Brain microvascular endothelial cell (primary cell): ENCODE data around the gene SLC5A10.
"Not testable (repeated sequence)": the region's sequence is repeated elsewhere in the genome, so short reads cannot be mapped to it uniquely, and the experiment has no call there.

ENCODE experiments used
- DNase-seq: peaks from one replicate; pipeline ENCODE4 v3.0.0-alpha.2; 2020
- H3K27ac ChIP-seq: fragments of 250-450 bp; sonication (Bioruptor Pico); 2 replicates; pipeline ENCODE4 v1.5.1; 2020; ENCODE audit warnings: mild to moderate bottlenecking, moderate library complexity
- H3K27me3 ChIP-seq: fragments of 250-450 bp; sonication (Bioruptor Pico); replicated peaks from 2 replicates; pipeline ENCODE4 v1.5.1; 2020; ENCODE audit warnings: mild to moderate bottlenecking
- H3K36me3 ChIP-seq: fragments of 250-450 bp; sonication (Bioruptor Pico); replicated peaks from 2 replicates; pipeline ENCODE4 v1.5.1; 2020; ENCODE audit warnings: mild to moderate bottlenecking
- H3K4me3 ChIP-seq: 2 replicates; pipeline ENCODE4 v1.5.1; 2011; ENCODE audit warnings: low read depth, mild to moderate bottlenecking, control low read depth, low read length, moderate library complexity
- CTCF ChIP-seq: IDR thresholded peaks from 2 replicates; pipeline ENCODE4 v1.5.1; 2011; ENCODE audit warnings: low read depth, mild to moderate bottlenecking, moderate library complexity, low read length, control low read depth, inconsistent platforms; ENCODE audit errors: missing control alignments
- in situ Hi-C: cut with HindIII; loops from 2 replicates; pipeline ENCODE4 v1.10.0; 2017; ENCODE audit warnings: low sequenced_read_pairs, low pct_ligation_motif_present

Gene SLC5A10

DNA sequence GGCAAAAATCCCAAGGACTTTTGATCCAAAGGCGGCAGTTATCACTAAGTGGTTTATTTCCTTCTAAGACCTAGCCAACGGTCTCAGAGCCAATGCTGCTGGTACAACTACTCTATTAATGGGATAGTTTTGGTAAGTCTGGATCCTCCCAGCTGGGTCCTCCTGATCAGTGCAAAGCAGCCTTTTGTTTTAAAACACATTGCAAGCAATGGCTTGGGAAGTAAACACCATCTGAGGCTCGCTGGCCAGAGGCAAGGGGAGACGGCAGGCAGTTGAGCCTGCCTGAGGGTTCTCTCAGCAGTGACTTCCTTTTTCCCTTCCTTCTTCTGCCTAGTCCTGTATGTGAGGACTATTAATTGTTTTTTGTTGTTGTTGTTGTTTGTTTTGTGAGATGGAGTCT lies 1.6 kb upstream of the SLC5A10 start:
- no peak for TF ChIP-seq CTCF
- Histone ChIP-seq H3K27me3 (no peaks in the 10 kb centered on the region), H3K27ac (no peak overlapping the region), H3K36me3 (no peaks in the 10 kb centered on the region), H3K4me3 (no peak overlapping the region)
- in situ Hi-C loops, result loop anchor here (25.0 kb wide), 1 partner anchor 88 kb away; the partner anchor contains the start of gene PRPSAP2
- no peak for DNase-seq

GRCh38 chr17:18950944-18951905 lies 740 bp upstream of the SLC5A10 start:
- Histone ChIP-seq H3K27ac (no peak overlapping the region), H3K36me3 (no peaks in the 10 kb centered on the region), H3K4me3 (no peak overlapping the region), H3K27me3 (no peaks in the 10 kb centered on the region)
- no peak for TF ChIP-seq CTCF
- in situ Hi-C loops, result loop anchor here (25.0 kb wide), 1 partner anchor 89 kb away; the partner anchor contains the start of gene PRPSAP2
- no peak for DNase-seq

DNA sequence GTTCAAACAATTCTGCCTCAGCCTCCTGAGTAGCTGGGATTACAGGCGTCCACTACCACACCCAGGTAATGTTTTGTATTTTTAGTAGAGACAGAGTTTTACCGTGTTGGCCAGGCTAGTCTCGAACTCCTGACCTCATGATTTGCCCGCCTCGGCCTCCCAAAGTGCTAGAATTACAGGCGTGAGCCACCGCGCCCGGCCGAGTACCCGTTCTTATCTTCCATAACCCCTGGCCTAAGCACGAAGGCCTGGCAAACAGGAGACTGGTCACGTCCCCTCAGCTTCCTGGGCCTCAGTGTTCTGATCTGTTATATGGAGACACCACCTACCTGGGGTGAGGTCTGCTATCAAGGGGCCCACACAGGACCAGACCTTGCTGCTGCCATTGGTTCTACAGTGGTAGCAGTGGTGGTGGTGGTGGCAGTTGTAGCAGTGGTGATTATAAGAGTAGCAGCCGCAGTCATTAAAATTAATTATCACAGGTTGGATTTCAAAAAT lies 1.3 kb downstream of the SLC5A10 start:
- Histone ChIP-seq H3K27ac (no peak overlapping the region), H3K4me3 (no peak overlapping the region), H3K27me3 (no peaks in the 10 kb centered on the region), H3K36me3 (no peaks in the 10 kb centered on the region)
- DNase-seq, result no peak
- in situ Hi-C loops, result loop anchor here (25.0 kb wide), 1 partner anchor 91 kb away; the partner anchor contains the start of gene PRPSAP2
- no peak for TF ChIP-seq CTCF

DNA sequence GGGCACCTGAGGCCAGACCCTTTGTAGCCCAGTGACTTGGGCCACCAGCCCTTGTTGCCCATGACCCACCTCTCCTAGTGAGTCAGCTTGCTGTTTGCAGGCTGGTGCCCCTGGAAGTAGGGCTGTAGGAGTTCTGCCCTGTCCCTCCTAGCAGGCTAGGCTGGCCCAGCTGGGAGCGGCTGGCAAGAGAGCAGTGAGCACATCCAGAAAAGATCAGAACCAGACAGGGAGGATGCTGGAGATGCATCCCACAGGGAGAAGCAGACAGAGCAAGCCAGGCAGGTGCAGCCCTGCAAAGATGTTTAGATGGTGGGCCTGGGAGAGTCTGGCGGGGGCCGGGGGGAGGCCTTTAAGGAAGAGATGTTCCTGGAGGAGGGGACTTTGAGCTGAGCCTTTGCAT lies 2.4 kb downstream of the SLC5A10 start:
- no peaks in the 10 kb centered on the region for H3K36me3 ChIP-seq
- TF ChIP-seq CTCF, result no peak
- no peak overlapping the region for H3K4me3 ChIP-seq
- no peak overlapping the region for H3K27ac ChIP-seq
- no peak for DNase-seq
- in situ Hi-C loops, result loop anchor here (25.0 kb wide), 1 partner anchor 92 kb away; the partner anchor contains the start of gene PRPSAP2
- H3K27me3 ChIP-seq, result no peaks in the 10 kb centered on the region

- Histone ChIP-seq H3K27ac (no peak overlapping the region), H3K36me3 (no peaks in the 10 kb centered on the region), H3K4me3 (no peak overlapping the region), H3K27me3 (no peaks in the 10 kb centered on the region)
- no peak for DNase-seq
- in situ Hi-C loops, result loop anchor here (25.0 kb wide), 1 partner anchor 93 kb away; the partner anchor contains the start of gene PRPSAP2
- TF ChIP-seq CTCF, result no peak
Measured at GRCh38 chr17:18955009-18955408, 3.0 kb downstream of the SLC5A10 start.

DNA sequence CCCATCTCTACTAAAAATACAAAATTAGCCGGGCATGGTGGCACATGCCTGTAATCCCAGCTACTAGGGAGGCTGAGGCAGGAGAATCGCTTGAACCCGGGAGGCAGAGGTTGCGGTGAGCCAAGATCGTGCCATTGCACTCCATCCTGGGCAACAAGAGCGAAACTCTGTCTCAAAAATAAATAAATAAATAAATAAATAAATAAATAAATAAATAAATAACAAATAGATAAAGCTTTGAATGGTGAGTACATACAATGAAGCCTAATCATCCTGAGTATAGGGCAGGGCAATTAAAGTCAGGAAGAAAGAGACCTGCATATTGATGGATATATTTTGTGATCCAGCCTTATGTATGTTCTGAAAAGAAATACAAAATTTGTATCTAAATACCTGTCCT lies 4.1 kb downstream of the SLC5A10 start:
- not testable (repeated sequence) for DNase-seq, H3K4me3 ChIP-seq, H3K36me3 ChIP-seq, H3K27ac ChIP-seq, H3K27me3 ChIP-seq
- in situ Hi-C loops, result loop anchor here (25.0 kb wide), 1 partner anchor 94 kb away; the partner anchor contains the start of gene PRPSAP2
